KG1 (cell line): ENCODE results near the gene WDR64.
"Not testable (repeated sequence)": the region's sequence is repeated elsewhere in the genome, so short reads cannot be mapped to it uniquely, and the experiment has no call there.

Source experiments
- DNase-seq: peaks from one replicate; lab custom pipeline; 2025; lab: John Stamatoyannopoulos, UW

Gene WDR64

GRCh38 chr1:241800640-241801039, 148.6 kb downstream of the WDR64 start:
- no peak for DNase-seq

DNA sequence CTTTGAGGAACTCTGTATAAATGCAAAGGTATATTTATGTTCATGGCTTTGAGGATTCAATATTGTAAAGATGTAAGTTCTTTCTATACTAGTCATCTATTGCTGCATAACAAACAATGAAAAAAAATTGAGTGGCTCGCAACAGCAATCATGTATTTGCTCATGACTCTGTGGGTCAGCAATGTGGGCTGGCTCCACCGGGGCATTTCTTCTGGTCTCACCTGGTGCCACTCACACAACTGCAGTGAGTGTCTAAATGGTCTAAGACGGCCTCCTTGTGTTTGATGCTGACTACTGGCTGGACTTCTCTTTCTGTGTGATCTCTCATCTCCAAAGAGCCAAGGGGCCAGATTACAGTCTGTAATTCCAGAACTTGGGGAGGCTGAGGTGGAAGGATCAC, 150.8 kb downstream of the WDR64 start:
- no peak for DNase-seq

DNA sequence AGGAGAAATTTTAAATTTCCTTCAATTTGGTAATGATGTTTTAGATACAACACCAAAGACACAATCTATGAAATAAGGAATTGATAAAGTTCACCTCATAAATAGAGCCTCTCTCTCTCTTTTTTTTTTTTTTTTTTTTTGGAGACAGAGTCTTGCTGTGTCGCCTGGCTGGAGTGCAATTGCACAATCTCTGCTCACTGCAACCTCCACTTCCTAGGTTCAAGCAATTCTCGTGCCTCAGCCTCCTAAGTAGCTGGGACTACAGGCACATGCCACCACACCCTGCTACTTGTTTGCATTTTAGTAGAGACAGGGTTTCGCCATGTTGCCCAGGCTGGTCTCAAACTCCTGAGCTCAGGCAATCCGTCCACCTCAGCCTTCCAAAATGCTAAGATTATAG, 152.6 kb downstream of the WDR64 start:
- DNase-seq = not testable (repeated sequence)

- no peak for DNase-seq
Measured at GRCh38 chr1:241808265-241808664, 156.2 kb downstream of the WDR64 start.

- no peak for DNase-seq
Measured at GRCh38 chr1:241810769-241811405, 158.8 kb downstream of the WDR64 start.

DNA sequence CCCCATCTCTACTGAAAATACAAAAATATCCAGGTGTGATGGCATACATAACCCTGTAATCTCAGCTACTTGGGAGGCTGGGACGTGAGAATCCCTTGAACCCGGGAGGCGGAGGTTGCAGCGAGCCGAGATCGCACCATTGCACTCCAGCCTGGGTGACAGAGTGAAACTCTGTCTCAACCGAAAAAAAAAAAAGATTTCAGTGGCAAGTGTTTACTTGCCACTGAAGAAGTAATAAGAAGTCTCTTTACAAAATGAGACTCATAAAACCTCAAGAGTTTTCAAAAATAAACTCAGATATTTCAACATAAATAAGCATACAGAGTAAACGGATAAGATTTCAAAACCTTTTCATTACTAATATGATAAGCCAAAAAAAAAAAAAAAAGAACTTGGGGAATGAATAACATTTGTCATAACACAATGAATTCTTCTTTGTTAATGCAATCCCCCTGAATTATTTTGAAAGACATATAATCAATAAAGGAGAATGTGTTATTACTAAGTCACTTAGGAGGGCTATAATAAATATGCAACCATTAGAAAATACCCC, 161.8 kb downstream of the WDR64 start:
- no peak for DNase-seq

GRCh38 chr1:241816008-241816407, 163.9 kb downstream of the WDR64 start:
- DNase-seq = no peak

DNA sequence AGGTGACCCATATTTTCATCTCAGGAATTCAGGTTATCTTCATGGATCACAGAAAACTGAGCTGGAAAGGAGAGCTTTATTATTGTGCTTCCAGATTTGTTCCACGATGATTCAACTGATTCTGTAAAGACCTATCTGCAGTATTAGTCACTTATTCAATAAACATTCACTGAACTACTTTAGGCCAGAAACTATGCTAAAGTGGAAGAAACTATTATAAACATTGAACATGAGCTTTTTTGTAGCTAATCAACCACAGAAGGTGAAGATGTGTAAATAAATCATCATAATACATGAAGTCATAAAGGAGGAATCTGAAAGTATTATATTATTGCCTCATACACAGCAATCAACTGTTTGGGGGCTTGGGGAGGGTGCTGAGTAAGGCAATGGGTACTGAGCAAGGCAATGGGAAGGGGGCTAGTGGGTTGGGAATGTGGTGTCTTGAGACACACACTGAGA, 165.3 kb downstream of the WDR64 start:
- no peak for DNase-seq

- DNase-seq = no peak
Measured at GRCh38 chr1:241817956-241818612, 166.0 kb downstream of the WDR64 start.

GRCh38 chr1:241819340-241819866, 167.3 kb downstream of the WDR64 start:
- no peak for DNase-seq

- no peak for DNase-seq
Measured at GRCh38 chr1:241821363-241821762, 169.3 kb downstream of the WDR64 start.

DNA sequence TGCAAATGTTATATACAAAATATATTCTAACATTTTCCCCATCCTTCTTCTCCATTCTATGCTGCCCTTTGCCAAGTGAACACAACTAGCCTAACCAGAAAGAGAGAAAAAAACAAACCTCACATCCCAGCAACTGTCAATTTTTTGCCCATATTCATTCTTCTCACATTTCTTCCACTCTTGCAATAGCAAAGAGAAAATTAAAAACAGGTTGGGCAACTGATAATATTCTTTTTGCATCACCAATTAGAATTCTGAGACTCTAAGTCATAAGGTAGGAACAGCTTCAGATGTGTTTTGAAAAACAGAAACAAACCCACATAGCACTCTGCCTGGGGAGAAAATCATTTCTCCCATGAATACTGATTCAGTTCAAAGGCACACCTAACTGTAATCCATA, 170.8 kb downstream of the WDR64 start:
- DNase-seq = no peak

- no peak for DNase-seq
Measured at GRCh38 chr1:241823925-241824324, 171.8 kb downstream of the WDR64 start.

GRCh38 chr1:241825581-241825980, 173.5 kb downstream of the WDR64 start:
- no peak for DNase-seq

- DNase-seq = not testable (repeated sequence)
Measured at GRCh38 chr1:241826613-241827012, 174.5 kb downstream of the WDR64 start.

- DNase-seq = no peak
Measured at GRCh38 chr1:241827264-241827663, 175.2 kb downstream of the WDR64 start.

DNA sequence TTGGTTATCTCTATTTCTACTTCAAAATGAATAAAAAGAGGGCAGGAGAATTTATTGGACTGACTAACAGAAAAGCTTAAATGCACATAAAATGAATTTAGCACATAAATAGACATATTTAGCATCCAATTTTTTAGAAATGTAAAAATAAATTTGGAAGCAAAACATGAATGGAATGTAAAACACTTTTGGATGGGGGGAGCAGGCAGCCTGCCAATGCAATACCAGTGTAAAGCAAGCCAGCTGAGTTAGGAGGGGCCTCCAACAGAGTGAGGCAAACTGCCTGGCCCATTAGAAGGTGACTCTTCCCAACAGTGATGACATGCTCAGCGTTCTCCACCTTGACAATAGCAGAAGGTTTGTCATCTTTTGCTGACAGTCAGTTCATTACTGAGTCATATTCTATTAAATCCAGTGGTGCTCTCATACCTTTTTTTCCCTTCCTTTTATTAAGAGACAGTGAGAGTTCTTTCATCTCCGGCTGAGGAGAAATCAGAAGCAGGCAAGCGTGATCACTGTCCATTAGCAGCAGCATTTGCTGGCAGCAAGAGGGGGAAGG, 176.5 kb downstream of the WDR64 start:
- DNase-seq = no peak

DNA sequence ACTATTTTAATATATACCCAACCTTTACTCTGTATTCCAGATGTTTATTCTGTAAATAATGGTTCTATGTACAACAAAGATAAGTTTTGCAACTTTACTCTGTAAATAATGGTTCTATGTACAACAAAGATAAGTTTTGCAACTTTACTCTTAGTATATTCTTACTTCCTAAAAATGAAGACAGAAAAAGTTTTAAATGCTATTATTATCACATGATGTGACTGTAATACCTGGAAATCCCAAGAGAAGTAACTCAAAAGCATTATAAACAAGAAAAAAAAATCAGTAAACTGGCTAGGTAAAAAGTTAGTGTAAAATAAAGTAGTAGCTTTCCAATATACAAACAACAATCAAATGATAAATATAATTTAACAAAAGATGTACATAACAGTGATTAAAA, 177.4 kb downstream of the WDR64 start:
- DNase-seq = no peak

DNA sequence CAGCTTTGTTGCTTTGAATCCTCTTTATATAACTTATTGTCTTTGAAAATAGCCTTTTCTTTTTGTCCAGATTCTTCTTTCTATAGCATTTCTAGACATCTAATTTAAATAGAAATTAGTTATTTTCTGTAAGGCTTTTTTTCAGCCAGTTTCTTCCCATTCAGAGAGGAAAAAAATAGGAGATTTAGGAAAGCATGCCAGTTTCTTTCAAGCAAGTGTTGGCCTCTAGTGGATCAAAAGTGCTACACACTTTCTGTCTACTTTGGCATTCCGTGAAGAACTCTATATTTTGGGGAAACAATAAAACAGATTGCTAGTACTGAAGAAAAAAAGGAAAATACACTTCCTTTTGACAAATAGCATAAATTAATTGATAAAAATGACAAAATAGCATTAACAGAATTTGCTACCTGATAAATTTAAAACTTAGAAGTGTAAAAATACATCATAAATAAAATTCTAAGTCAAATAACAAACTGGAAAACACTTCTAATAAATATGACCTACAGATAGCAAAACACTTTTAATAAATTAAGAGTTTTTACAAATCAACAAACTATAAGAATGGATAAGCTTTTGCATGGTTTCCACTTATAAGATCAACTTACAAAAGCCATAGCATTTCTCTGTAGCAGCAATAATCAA, 182.8 kb downstream of the WDR64 start:
- no peak for DNase-seq

DNA sequence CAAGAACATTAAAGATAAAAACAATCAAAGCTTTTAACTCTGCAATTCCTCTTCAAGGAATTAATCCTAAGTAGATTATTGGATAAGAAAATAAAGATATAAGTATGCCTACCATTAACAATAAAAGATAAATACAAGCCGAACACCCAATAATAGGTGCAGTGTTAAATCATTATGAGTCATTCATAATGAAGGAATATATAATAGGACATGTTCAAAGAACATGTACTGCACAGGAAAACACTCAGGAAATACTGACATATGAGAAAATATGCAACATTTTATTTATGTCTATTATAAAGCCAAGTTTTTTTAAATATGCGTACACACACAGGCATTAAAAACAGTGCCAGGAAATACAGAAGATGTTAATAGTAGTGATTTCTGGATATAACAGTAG, 184.9 kb downstream of the WDR64 start:
- no peak for DNase-seq

DNA sequence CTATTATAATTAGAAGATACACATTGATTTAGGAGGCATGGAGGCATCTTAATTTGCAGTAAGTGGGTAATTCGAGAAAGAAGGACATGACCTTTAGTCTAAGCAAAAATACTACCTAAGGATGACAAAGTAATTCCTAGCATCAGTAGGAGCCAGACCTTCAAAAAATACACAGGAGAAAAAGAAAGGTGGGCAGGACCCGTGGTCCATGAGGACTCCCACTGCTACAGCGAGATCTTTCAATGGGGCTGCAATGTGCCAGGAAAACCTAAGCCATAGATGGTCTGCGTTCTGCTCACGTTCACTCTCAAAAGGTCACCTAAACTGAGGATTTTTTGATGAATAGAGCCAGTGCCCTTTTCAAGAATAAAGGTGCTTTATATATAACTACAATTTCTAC, 185.3 kb downstream of the WDR64 start:
- no peak for DNase-seq

GRCh38 chr1:241837901-241838300, 185.8 kb downstream of the WDR64 start:
- no peak for DNase-seq

DNA sequence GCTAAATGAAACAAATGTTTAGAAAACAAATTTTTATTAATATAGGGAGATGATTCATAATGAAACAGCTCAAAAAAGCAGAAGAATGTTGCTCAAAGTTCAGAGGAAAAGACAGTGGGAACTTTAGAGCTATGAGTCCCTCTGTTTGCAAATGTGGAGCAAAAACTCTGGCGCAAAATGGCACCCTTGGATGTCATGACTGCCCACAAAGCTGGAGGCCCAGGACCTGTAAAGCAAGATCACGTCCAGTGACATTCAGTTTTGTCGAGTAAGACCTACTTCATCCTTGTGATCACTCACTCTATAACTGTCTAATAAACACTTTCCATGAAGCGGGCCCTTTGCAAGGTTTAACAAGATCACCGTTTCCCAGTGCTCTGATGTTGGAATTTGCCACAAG, 186.8 kb downstream of the WDR64 start:
- no peak for DNase-seq
